HepG2 (cell line): Measurements from ENCODE around the gene FAM124A. TPM values are rescaled to one million over a fixed set of nuclear protein-coding genes. Genes with fewer than 3 reads are reported as not detected.

ENCODE experiments used
- ATAC-seq: fragments of 200-7000 bp; cut with Tn5 transposase; 3 replicates; pipeline ENCODE4 v1.9.1; 2020; ENCODE audit warnings: mild to moderate bottlenecking, moderate library complexity
- BruUV-seq: library from RNA; stranded (reverse); fragments of 400-500 nt; replicated peaks from 2 replicates; lab custom pipeline; 2021; lab: Mats Ljungman, UMichigan
- CTCF ChIA-PET: fragments of 300-600 bp; formaldehyde crosslinking; extraction: SDS; loops from one replicate; lab custom pipeline; 2021; ENCODE audit warnings: low total read pairs, inconsistent platforms, low intra/inter-chr PET ratio; lab: Yijun Ruan, JAX
- POLR2A ChIA-PET: fragments of 350-600 bp; sonication (Branson Sonifier 250); formaldehyde crosslinking; loops from one replicate; lab custom pipeline; 2020; ENCODE audit warnings: antibody characterized with exemption, inconsistent platforms; lab: Yijun Ruan, JAX
- DNase-seq: peaks from one replicate; pipeline ENCODE4 v3.0.0-alpha.2; 2015; ENCODE audit warnings: low spot score
- FAIRE-seq: peaks from 3 replicates; lab custom pipeline; 2011; peaks lifted over from hg19 to GRCh38; lab: Jason Lieb, UNC
- H2AFZ ChIP-seq: one replicate; pipeline ENCODE4 v1.6.1; 2011; ENCODE audit warnings: low read length, inconsistent platforms
- H3K27ac ChIP-seq: fragments of 300-600 bp; 3 replicates; pipeline ENCODE4 v1.8.0; 2011; ENCODE audit warnings: mixed run types, mild to moderate bottlenecking, mixed read lengths, low read length, inconsistent platforms; ENCODE audit not compliant: insufficient read depth; ENCODE audit errors: extremely low read length
- H3K27me3 ChIP-seq, 2 experiments: fragments of 200-600 bp in 1 of 2; 2 replicates in 1 of 2; 3 replicates in 1 of 2; pipeline versions ENCODE4 v1.6.0 to v1.8.0; 2011; ENCODE audit warnings: low read length in 2 of 2, mild to moderate bottlenecking in 2 of 2, moderate library complexity in 2 of 2, inconsistent platforms in 1 of 2; ENCODE audit not compliant: insufficient read depth in 2 of 2, control insufficient read depth in 1 of 2
- H3K36me3 ChIP-seq, 2 experiments: fragments of 200-600 bp in 1 of 2; replicated peaks in 1 of 2; 2 replicates in 1 of 2; 3 replicates in 1 of 2; pipeline versions ENCODE4 v1.5.1 to v1.8.0; 2011; ENCODE audit warnings: low read length in 2 of 2, inconsistent platforms in 1 of 2; ENCODE audit not compliant: insufficient read depth in 2 of 2, control insufficient read depth in 1 of 2
- H3K4me1 ChIP-seq: 2 replicates; pipeline ENCODE4 v1.5.1; 2012; ENCODE audit warnings: low read length, inconsistent platforms; ENCODE audit not compliant: insufficient read depth
- H3K4me2 ChIP-seq: 2 replicates; pipeline ENCODE4 v1.6.0; 2011; ENCODE audit warnings: low read depth, low read length, inconsistent platforms
- H3K4me3 ChIP-seq, 3 experiments: fragments of 200-600 bp in 1 of 3; sonication (generic), shearing (Covaris generic) in 1 of 3; replicated peaks in 1 of 3; 2 replicates each; pipeline ENCODE4 v1.5.1; 2011 to 2016; ENCODE audit warnings: low read length in 3 of 3, inconsistent platforms in 2 of 3, low read depth in 2 of 3, mild to moderate bottlenecking in 2 of 3, control low read depth in 1 of 3, mixed read lengths in 1 of 3; ENCODE audit not compliant: insufficient read depth in 1 of 3
- H3K79me2 ChIP-seq: one replicate; pipeline ENCODE4 v1.6.1; 2011; ENCODE audit warnings: low read length, inconsistent platforms; ENCODE audit not compliant: insufficient read depth
- H3K9ac ChIP-seq: 2 replicates; pipeline ENCODE4 v1.6.0; 2011; ENCODE audit warnings: mild to moderate bottlenecking, low read depth, low read length, inconsistent platforms; ENCODE audit not compliant: insufficient read depth
- H3K9me3 ChIP-seq: 2 replicates; pipeline ENCODE4 v1.5.1; 2012; ENCODE audit warnings: mild to moderate bottlenecking, low read length
- H4K20me1 ChIP-seq: 2 replicates; pipeline ENCODE4 v1.6.0; 2011; ENCODE audit warnings: inconsistent platforms, mild to moderate bottlenecking, low read length, moderate library complexity; ENCODE audit not compliant: insufficient read depth
- DBP ChIP-seq: sonication (generic); formaldehyde crosslinking; IDR thresholded peaks from 2 replicates; pipeline ENCODE4 v1.4.0; 2020; ENCODE audit warnings: missing genetic modification reagents; ENCODE audit errors: not compliant biosample characterization
- EEA1 ChIP-seq: sonication (generic); formaldehyde crosslinking; IDR thresholded peaks from 2 replicates; pipeline ENCODE4 v1.5.1; 2020; ENCODE audit warnings: mild to moderate bottlenecking, missing genetic modification reagents, borderline replicate concordance
- GZF1 ChIP-seq: sonication (generic); formaldehyde crosslinking; IDR thresholded peaks from 2 replicates; pipeline ENCODE4 v1.5.1; 2020; ENCODE audit warnings: mild to moderate bottlenecking, missing genetic modification reagents
- MEIS2 ChIP-seq: sonication (generic); formaldehyde crosslinking; IDR thresholded peaks from 2 replicates; pipeline ENCODE4 v1.9.0; 2021; ENCODE audit warnings: mild to moderate bottlenecking, missing genetic modification reagents
- PCBP1 ChIP-seq: fragments of 200-400 bp; formaldehyde crosslinking; IDR thresholded peaks from 2 replicates; pipeline ENCODE4 v1.6.1; 2017; ENCODE audit warnings: mild to moderate bottlenecking, low read depth, low read length, borderline replicate concordance
- SMAD3 ChIP-seq: sonication (generic); formaldehyde crosslinking; IDR thresholded peaks from 2 replicates; pipeline ENCODE4 v1.4.0; 2020; ENCODE audit warnings: missing genetic modification reagents
- ZNF124 ChIP-seq: sonication (generic); formaldehyde crosslinking; IDR thresholded peaks from 2 replicates; pipeline ENCODE4 v1.4.0; 2020; ENCODE audit warnings: missing genetic modification reagents
- ZNF24 ChIP-seq: fragments of 450-650 bp; IDR thresholded peaks from 2 replicates; pipeline ENCODE4 v1.6.1; 2017; ENCODE audit warnings: antibody characterized with exemption, mild to moderate bottlenecking
- ZNF253 ChIP-seq: sonication (generic); formaldehyde crosslinking; IDR thresholded peaks from 2 replicates; pipeline ENCODE4 v1.8.0; 2022; ENCODE audit warnings: mild to moderate bottlenecking, missing genetic modification reagents, borderline replicate concordance
- ZNF263 ChIP-seq: sonication (generic); formaldehyde crosslinking; IDR thresholded peaks from 2 replicates; pipeline ENCODE4 v1.4.0; 2020; ENCODE audit warnings: missing genetic modification reagents
- ZNF318 ChIP-seq: sonication (generic); formaldehyde crosslinking; IDR thresholded peaks from 2 replicates; pipeline ENCODE4 v1.4.0; 2020; ENCODE audit warnings: mild to moderate bottlenecking, missing genetic modification reagents
- ZNF451 ChIP-seq: sonication (generic); formaldehyde crosslinking; IDR thresholded peaks from 2 replicates; pipeline ENCODE4 v1.5.0; 2020; ENCODE audit warnings: mild to moderate bottlenecking, missing genetic modification reagents
- ZNF614 ChIP-seq: IDR thresholded peaks from 2 replicates; pipeline ENCODE4 v1.6.1; 2018; ENCODE audit warnings: missing biosample characterization, missing genetic modification reagents, inconsistent platforms, borderline replicate concordance
- ZNF691 ChIP-seq: sonication (generic); formaldehyde crosslinking; IDR thresholded peaks from 2 replicates; pipeline ENCODE4 v1.4.0; 2020; ENCODE audit warnings: missing genetic modification reagents, low read depth, mild to moderate bottlenecking, borderline replicate concordance
- ZNF709 ChIP-seq: sonication (generic); formaldehyde crosslinking; IDR thresholded peaks from 2 replicates; pipeline ENCODE4 v1.5.0; 2020; ENCODE audit warnings: mild to moderate bottlenecking, missing genetic modification reagents
- WGBS: methylation state at CpG from one replicate; pipeline ENCODE4 v1.1.6; 2017; ENCODE audit warnings: low lambda C conversion rate; 5-methylcytosine and 5-hydroxymethylcytosine counted together
- in situ Hi-C: cut with HindIII; loops from 2 replicates; pipeline ENCODE4 v1.10.0; 2017; ENCODE audit warnings: low pct_unique_long_range_greater_than_20kb; ENCODE audit not compliant: extremely low pct_ligation_motif_present
- intact Hi-C: fragments of 100-400 bp; cut with micrococcal nuclease; formaldehyde crosslinking; loops from one replicate; pipeline ENCODE4 v1.10.0; 2022; ENCODE audit not compliant: unreplicated experiment
- polyA plus RNA-seq, 8 experiments: library from polyadenylated mRNA; depleted of rRNA in 3 of 8; stranded (reverse) in 7 of 8; unstranded in 1 of 8; fragments of >200 nt; fragmentation: Illumina TruSeq in 4 of 8; extraction: Trizol in 4 of 8; gene quantifications; 2 replicates each; pipeline versions ENCODE4 v1.2.1 to v1.2.3, GENCODE V29; 2011 to 2016; ENCODE audit warnings: low read depth in 4 of 8, missing spikeins in 1 of 8, mixed read lengths in 1 of 8; ENCODE audit not compliant: insufficient read depth in 1 of 8
- total RNA-seq, 5 experiments: library from RNA; depleted of rRNA; stranded (reverse); fragments of >200 nt; fragmentation: Illumina TruSeq; extraction: Trizol; gene quantifications; 2 replicates each; pipeline ENCODE4 v1.2.3, GENCODE V29; 2016; ENCODE audit warnings: low read depth in 1 of 5

The FAM124A gene
- total and polyA plus RNA-seq, 2 of the 13 experiments (the other 11 are each of a cell fraction or from before 2014, with no cell fraction given) = not detected

- TF ChIP-seq MEIS2 (no peak), DBP (no peak), ZNF691 (CRISPR knock-in tag) (no peak), ZNF451 (CRISPR knock-in tag) (no peak)
- TF ChIP-seq, all 625 proteins: peak for 0
Measured at GRCh38 chr13:51280379-51280940, 58.3 kb downstream of the FAM124A start (continued).

GRCh38 chr13:51282322-51282721, 60.1 kb downstream of the FAM124A start:
- Histone ChIP-seq H3K4me1 (no peaks in the 10 kb centered on the region), H3K9me3 (no peaks in the 10 kb centered on the region), H3K36me3 (no peaks in the 10 kb centered on the region), H3K4me2 (no peak overlapping the region), H3K27me3 (peaks cover 4 to 23% of the 10 kb centered on the region in 2 experiments; a peak in 4 of 5 replicates), H3K4me3 (no peak overlapping the region), H2AFZ (no peak overlapping the region), H3K9ac (no peak overlapping the region), H3K27ac (no peak overlapping the region), H4K20me1 (no peaks in the 10 kb centered on the region), H3K79me2 (no peaks in the 10 kb centered on the region)
- ChIA-PET CTCF (no interaction called here), POLR2A (no interaction called here)
- FAIRE-seq (no peak), DNase-seq (no peak), ATAC-seq (no peak)
- WGBS = 33% methylated on average over 6 of the region's 6 CpGs
- in situ Hi-C loops = loop anchor here (10.0 kb wide), 1 partner anchor 128 kb away; no protein-coding TSS in a partner anchor
- BruUV-seq = no TSS peak
- intact Hi-C loops = no loop called here
- no peak for TF ChIP-seq EEA1 (CRISPR knock-in tag)
- TF ChIP-seq ZNF124 (CRISPR knock-in tag) = no peak
- no peak for TF ChIP-seq ZNF709 (CRISPR knock-in tag)
- TF ChIP-seq ZNF263 (CRISPR knock-in tag) = no peak
- TF ChIP-seq ZNF253 (CRISPR knock-in tag) = no peak
- TF ChIP-seq PCBP1 = no peak
- no peak for TF ChIP-seq ZNF318 (CRISPR knock-in tag)
- no peak for TF ChIP-seq ZNF24
- TF ChIP-seq SMAD3 (CRISPR knock-in tag) = no peak
- no peak for TF ChIP-seq GZF1 (CRISPR knock-in tag)
- TF ChIP-seq ZNF614 = no peak
